Kidney glomerular epithelial cell (primary cell): ENCODE measurements around the gene ASB13.
"Not testable (repeated sequence)": the region's sequence is repeated elsewhere in the genome, so short reads cannot be mapped to it uniquely, and the experiment has no call there.

Experiments used
- DNase-seq: peaks from one replicate; lab custom pipeline; 2025; lab: John Stamatoyannopoulos, UW

ASB13 gene

DNA sequence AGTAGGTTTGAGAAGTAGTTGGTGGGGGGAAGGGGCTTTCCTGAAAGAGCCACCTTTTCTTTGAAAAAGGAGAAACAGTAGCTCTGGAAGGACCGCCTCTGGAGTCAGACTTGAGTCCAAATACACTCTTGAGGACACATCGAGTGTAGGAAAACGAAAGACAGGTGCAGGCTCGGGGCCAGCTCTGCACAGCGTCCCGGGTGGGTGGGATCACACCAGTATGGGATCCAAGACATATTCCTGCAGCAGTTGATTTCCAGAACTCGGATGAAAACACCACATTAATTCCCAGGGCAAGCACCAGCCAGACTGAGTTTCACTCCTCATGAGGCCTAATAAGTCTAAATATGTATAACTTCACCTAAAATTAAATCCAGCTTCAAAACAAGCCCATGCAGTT is 61.4 kb downstream of the ASB13 start:
- no peak for DNase-seq

DNA sequence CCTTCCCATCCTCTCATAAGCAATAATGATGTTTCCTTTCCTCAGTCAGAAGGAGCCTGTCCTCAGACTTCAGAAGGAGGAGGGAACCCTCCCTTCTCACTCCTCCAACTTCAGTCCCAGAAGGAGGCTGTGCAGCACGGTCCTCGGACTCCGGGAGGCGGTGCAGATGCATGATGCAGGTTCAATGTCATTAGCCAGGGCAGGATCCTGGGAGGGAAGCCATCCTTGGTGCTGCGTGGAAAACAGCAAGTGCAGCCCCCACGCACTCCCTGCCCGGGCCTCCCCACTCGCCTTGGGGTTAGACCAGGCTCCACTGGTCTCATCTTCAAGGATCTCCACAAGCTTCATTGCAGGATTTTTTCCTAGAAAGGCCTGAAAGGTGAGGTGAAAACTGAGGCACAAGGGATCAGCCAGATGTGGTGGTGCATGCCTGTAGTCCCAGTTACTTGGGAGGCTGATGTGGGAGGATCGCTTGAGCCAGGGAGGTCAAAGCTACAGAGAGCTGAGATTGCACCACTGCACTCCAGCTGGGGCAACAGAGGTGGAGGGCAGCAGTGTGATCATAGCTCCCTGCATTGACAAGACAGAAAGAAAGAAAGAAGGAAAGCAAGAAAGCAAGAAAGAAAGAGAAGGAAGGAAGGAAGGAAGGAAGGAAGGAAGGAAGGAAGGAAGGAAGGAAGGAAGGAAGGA is 62.0 kb downstream of the ASB13 start:
- no peak for DNase-seq

DNA sequence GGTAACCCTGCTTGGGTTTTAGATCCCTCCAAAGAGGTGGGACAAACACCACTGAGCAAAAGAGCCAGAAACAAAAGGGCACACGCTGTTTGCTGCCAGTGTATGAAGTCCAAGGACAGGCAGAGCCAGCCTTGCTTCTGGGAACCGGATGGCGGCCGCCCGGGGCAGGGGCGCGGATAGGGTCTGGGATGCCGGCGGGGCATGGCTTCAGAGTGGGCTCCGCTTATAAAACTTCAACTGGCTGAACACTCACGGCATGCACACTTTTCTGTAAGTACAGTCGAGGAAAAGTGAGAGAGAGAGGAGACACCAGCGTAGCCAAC is 62.6 kb downstream of the ASB13 start:
- no peak for DNase-seq

DNA sequence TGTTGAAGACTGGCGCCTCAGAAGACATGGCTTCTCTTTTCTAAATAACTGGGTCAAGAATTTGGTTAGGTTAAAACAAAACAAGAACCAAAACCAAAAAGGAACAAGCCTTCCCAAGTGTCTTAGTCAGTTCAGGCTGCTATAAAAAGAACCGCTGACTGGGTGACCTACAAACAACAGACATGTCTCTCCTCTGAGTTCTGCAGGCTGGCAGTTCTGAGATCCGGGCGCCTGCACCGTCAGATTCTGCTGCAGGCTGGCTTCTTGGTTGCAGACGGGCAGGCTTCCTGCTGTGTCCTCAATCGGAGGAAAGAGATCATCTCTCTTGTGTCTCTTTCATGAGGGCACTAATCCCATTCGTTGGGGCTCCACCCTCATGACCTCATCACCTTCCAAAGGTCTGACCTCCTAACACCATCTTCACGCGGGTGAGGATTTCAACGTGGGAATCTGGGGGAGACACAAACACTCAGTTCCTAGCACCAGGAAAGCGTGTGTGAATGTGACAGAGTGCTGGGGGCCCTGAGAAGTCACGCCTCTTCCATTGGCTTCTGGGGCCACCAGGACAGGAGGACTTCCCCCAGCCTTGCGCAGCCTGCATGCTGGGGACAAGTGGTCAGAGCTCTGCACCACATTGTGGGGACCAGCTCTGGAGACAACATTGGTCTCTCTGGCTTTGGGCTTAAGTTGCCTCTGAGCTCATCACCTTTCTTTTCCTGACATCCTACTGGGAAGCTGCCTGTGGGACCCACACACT is 63.1 kb downstream of the ASB13 start:
- no peak for DNase-seq

DNA sequence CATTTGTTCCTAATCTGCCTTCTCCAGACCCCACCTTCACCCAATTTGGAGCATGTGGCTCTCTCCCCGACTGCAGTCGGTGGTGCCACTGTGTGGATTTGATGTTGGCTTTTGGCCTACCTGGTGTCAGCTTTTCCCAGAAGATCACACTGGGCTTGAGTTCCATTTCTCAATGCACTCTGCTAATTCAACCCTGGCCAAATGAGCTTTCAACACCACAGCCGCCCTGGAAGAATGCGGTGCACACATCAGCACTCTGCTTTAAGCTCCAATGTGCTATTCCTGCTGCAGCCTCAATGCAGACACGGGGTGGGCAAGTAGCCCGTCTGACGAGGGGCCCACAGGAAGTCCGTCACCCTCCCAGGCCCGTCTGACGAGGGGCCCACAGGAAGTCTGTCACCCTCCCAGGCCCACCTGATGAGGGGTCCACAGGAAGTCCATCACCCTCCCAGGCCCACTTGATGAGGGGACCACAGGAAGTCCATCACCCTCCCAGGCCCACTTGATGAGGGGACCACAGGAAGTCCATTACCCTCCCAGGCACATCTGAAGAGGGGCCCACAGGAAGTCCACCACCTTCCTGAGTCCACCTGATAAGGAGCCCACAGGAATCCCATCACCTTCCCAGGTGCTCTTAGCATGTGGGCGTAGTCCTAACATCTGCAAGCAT is 64.4 kb downstream of the ASB13 start:
- DNase-seq, result no peak

DNA sequence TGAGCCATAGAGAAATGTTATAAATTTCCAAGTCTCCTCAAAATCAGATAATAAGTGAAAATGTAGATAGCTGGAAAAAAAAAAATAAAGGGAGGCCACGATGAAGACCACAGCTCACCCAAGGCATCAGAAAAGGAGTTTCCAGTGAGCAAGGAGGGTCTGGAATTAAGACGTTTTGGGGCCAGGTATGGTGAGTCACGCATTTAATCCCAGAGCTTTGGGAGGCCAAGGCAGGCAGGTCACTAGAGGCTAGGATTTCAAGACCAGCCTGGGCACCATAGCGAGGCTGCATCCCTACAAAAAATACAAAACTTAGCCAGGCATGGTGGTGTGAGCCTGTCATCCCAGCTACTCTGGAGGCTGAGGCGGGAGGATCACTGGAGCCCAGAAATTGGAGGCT is 65.5 kb downstream of the ASB13 start:
- DNase-seq, result no peak

DNA sequence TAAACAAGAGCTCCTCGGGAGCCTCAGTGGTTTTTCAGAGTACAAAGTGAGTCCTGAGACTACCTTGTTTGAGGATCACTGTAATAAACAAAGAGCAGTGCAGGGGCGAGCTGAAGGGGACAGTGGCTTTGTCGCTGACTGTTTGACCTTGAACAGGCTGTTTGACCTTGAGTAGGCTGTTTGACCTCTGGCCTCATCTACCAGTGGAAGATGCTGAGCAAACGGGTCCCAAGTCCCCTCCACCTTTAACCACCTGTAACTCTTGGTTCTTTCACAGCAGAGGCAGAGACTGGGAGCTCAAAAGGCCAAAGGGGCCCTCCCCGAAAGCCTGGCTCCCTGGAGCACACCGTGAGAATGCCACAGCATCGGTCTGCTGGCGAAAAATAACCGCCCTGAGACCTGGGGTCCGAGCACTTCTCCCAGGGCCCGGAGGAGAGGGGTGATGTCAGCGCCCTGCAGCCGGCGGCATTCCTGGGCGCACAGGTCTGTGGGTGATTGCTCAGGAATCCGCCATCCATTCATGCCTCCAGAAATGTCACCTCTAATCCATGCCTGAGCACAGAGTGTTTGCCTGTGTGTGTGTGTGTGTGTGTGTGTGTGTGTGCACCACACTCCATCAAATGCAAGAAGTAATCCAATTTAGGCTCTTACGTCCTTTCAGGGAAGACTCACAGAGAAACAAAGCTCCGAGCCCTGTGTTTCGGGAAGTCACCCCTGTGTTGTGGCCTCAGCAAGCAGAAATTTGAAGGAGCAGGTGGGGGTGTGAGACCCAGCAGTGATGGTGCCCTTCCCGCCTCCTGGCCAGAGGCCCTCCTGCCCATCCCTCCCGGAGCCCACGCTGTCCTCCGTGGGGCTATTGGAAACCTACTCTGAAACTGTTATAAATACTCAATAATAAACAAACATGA is 66.5 kb downstream of the ASB13 start:
- no peak for DNase-seq

DNA sequence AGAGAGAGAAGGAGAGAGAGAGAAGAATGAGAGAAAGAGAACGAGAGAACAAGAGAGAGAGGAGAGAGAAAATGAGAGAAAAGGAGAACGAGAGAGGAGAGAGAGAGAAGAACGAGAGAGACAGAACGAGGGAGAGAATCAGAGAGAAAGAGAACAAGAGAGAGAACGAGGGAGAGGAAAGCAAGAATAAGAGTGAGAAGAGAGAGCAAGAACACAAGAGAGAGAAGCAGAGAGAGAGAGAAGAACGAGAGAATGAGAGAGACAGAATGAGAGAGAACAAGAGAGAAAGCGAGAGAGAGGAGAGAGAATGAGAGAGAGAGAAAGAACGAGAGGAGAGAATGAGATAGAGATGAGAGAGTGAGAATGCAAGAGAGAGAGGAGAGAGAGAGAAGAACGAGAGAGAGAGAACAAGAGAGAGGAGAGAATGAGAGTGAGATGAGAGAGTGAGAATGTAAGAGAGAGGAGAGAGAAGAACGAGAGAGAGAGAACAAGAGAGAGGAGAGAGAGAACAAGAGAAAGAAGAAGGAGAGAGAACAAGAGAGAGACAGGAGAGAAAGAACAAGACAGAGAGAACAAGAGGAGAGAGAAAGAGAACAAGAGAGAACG is 68.2 kb downstream of the ASB13 start:
- DNase-seq, result no peak

DNA sequence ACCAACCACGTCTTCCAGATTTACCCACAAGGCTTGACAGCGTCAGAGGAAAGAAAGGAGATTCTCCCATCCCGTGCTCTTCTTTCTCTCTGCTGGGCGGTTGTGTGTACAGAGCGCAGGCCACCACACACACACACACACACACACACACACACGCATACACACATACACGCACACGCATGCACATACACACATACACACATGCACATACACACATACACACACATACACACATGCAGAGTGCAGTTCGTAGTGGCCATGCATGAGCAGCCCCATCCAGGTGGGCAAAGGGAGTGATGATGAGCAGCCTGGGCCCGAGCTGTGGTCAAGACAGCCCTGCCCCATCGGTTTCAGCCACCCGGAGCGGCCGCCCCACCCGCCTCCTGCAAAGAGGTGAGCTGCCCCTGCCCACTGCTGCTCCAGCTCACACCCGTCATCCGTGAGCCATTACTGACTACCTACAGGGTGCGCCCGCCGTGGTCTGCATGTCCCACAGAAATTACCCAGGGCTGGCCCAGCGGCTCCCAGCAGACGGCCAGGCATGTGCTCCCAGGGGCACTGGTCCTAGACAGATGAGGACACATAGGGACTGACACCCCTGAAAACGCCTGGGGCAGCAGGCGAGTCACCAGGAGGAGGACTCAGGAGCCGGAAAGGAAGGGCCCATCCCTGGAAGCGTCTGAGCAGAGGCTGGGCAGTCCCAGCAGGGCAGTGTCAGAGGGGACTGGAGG is 69.6 kb downstream of the ASB13 start:
- DNase-seq, result no peak

DNA sequence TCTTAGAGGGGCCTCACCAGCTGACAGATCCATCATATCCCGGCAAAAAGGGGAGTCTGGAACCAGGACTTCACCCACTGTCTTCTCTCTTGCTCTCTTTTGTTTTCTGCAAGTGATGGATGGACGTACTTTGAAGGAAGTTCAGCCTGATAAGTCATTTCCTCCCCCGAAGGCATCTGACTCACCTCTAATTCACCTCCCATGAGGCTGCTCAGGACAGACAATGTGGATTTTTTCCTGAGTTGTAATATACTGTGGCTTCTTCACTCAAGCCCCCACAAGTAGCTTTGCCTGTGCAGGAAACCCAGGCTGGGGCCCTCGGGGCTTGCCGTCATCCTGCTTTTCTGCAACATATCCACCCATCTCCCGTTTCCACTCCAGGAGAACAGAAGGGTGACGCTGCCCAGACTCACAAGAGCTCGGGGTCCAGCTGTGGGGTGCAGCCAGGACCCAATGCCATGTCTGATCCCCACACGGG is 70.4 kb downstream of the ASB13 start:
- DNase-seq, result peak; percentile 75

DNA sequence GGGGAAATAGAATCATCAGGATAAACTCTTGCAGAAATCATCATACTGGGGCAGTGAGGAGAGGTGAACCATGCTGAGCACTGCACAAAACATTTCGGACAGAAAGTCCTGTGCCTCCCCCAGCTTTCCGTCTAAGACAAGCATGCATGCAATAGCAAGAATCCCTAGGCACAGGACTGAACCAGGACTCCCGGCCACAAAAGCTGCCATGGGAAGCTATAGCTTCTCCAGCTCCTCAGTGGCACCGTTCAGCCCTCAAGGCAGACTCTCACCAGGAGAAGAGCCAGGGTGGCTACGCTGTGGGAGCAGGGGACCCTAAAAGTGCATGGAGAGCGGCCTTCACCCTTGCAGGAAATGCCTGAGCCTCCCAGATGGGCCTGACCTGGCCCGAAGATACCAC is 70.8 kb downstream of the ASB13 start:
- no peak for DNase-seq

DNA sequence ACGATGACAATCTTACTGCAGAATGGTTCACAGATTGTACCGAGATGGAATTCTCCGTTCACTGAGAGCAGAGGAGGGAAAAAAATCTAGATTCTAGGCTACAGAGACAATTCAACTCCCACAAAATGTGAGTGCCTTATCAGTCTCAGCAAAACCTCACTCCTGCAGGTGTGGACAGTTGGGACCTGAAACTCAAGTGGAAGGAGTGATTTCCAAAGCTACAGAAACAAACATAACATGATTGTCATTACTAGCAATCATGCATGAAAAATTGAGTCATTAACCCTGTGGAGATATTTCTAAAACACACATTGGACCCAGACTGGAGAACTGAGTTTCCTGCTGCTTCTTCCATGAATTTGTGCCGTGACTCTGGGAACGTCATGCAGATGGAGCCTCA is 71.3 kb downstream of the ASB13 start:
- DNase-seq, result no peak

DNA sequence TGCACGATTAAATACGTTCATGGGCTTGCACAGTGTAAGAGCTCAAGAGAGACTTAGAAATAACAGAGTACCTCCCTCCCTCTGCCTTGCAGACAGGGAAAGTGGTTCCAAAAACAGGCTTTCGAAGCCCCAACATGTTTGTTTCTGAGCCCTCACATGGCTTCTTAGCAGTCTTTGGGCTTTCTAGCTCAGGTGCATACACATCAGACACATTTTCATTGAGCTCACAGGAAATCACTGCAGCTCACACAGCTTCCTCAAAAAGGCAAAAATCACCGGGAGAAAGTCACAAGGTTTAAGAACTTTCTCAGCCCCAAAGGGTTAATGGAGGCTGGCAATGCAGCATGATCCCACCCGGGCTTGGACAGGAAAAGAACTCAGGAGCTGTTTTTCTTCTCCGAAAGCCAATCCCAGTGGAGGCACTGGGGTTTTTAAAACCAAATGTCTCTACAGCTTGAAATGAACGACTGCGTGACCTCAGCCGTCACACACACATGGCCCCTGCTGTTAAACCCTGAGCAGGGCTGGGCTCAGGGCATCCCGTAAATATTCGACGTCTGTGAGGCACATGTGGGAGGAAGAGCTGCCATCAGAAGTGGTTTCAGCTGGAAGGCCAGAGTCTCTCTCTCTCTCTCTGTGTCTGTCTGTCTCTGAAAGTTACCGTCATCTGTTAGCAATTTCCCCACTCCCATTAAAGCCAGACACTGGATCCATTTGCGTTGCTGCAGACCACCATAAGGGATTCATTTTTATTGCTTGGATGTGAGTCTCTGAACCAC is 71.9 kb downstream of the ASB13 start:
- DNase-seq, result no peak

DNA sequence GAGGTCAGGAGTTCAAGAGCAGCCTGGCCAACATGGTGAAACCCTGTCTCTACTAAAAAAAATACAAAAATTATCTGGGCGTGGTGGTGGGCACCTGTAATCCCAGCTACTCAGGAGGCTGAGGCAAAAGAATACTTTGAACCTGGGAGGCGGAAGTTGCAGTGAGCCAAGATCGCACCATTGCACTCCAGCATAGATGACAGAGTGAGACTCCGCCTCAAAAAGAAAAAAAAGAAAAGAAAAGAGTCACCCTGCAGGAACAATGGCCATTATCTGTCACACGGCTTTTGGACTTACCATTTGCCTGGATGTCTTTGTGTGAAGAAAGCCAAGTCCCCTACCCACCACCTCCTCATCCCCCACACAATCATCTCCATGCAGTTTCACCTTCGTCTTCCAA is 73.0 kb downstream of the ASB13 start:
- DNase-seq, result not testable (repeated sequence)

DNA sequence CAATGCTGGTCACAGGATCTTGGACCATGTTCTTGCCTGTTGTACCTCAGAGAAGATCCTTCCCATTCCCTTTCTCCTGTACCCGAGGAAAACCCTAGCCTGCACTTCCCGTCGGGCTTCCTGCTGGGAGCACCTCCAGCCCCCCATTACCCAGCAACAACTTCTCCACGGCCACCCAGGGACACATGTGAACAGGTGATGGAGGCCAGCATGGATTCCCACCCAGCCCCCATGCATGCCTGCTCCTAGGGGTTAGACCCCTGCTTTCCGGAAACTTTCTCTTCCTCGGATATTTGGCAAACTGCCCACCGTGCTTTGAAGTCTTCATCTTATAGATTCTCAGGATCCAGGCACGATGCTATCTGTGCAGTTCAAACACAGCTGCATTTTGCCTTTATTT is 74.3 kb downstream of the ASB13 start:
- DNase-seq, result no peak

DNA sequence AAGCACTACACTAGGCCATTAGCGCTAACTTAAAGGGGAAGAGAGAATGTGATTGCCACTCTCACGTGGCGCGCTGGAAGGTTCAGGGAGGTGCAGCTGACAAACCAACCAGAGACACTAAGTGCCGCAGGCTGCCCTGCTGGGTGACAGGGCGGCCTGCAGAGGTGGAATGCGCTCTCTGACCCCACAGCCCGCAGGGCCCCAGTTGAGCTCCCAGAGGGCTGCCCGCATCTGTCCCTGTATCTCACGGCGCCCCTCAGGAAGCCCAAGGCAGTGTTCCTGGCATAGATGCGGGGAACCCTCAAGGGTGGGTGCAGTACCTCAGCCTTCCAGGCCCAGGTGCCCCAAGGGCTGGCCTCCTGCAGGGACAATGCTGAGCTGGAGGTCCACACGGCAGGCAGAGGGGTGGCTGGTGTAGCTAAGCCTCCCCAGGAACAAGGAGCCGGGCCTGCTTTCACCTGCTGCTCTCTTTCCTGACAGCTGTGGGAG is 75.0 kb downstream of the ASB13 start:
- DNase-seq, result no peak

DNA sequence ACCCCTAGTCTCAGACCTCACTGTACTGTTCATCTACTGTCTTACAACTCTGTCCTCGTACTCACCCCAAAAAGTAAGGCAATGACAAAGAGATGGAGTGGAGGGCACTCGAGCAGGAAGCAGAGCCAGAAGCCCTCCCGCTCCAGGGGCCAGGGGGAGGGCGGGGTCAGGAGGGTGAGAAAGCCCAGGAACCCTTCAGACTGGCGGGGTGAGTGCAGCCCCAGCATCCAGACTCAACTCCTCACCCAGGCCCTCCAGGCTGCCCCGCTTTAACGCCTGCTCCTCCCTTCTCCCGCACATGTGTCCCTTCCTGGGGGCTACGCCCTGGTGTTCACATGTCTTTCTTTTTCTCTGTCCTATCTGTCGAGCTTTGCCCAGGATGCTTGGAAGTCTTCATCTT is 75.6 kb downstream of the ASB13 start:
- no peak for DNase-seq

DNA sequence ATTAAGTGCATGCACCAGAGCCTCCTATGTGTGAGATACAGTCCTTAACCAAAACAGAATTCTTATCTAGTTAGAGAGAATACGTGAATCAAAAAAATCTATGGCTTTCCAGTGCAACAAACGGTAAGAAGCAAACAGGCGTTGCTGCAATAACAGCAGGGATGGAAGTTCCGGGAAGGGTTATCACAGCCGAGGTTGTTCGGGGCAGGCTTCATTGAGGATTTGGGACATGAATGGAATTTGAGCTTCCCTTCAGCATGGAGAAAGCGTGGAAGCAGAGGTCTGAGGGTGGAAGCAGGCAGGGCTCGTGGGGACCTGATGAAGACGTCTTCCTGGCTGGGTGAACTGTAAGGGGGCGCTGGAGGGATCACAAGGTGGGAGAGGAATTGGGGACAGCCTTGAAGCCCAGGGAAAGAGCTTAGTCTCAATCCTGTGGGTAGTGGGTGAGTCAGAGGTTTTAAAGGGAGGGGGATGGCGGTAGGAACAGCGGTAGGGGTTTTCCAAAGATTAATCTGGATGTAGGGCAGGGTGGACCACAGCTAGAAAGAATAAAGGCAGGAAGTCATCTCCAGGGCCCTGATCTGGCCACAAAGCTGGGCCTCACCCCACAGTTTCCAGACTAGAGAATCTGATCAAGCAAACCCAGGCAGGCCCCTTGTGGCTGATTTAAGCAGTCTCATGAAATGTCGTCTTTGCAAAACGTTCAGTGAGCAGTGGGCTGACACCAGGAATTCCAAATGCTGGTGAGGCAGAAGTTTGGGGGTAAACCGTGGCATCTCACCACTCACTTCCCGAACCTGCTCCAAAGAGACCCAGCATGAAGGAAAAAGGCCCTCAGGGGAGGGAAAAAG is 76.5 kb downstream of the ASB13 start:
- peak; percentile 9 for DNase-seq

DNA sequence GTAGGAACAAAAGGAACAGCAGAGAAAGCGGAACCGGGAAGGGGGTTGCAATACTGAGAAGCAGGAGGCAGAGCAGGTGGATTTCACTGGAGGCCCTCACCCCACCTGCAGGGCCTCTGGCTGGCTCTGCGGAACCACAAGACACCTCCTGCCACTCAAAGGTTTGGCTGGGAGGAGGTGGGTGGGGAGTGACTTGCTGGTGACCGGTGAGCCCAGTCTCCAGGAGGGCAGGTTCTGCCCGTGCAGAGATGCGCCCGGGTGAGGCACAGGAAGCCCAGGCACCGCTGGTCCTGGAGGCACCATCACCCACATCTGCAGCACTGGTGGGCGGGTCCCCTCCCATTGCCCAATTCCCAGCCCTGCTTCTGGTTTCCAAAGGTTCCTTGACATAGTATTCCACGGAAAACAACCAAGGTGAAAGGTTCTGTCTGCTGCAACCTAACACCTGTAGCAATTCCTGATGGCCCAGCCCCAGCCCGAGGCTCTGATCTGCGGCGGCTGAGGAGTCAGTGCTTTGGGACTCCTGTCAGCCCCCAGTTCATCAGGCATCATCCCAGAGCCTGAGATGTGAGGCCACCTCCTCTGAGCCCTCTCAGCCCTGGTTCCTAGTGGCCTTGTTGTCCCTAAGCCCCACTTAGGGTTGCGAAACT is 77.3 kb downstream of the ASB13 start:
- no peak for DNase-seq
